Measurements from ENCODE around the gene SEL1L3.

SEL1L3 gene

DNA sequence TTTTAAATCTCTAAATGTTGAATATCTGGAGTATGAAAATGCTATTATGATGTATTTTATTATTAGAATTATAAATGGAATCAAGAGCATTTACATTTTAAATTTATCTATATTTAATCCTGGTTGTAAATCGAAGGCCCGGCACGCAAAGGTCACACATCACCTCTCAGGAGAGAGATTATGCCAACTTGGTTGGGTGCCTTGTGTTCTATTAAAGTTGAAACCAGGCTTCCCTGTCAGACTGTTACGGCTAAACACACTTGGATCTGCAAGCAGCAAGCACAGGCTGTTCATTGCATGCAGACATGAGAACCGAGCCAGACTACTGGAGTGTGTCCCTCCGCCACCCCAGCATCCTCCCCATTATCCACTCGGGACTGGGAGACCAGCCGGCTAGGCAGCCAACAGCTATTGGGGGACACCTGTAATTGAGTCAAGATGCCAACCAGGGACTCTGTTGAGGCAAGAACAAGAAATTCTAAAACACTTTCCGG, 16.4 kb upstream of the SEL1L3 start:
- no peak for DNase-seq (ENCODE audit: low read depth)
- no peak for TF ChIP-seq CTCF (conservative IDR thresholded peaks at IDR 0.05; ENCODE audit: low read depth, low read length)
- H3K4me3 ChIP-seq (ENCODE audit: low read length) = no peak overlapping the region

DNA sequence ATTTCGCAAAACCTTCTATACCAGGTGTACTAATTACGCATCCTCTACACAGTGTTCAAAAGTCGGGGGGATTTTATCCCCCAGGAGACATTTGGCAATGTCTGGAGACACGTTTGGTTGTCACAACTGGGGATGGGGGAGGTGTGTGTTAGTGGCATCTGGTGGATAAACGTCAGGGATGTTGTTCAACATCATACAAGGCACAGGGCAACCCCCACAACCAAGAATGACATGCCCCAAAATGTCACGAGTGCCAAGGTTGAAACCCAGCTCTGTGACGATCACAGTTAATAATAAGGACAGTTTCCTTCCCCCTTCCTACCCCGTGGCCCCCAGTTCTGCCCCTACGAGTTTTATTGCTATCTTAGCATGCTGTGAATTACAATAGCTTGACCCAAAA, 15.9 kb upstream of the SEL1L3 start:
- no peak for TF ChIP-seq CTCF (conservative IDR thresholded peaks at IDR 0.05; ENCODE audit: low read depth, low read length)
- no peak for DNase-seq (ENCODE audit: low read depth)
- H3K4me3 ChIP-seq (ENCODE audit: low read length) = no peak overlapping the region

- no peak overlapping the region for H3K4me3 ChIP-seq (ENCODE audit: low read length)
- DNase-seq (ENCODE audit: low read depth) = no peak
- TF ChIP-seq CTCF (conservative IDR thresholded peaks at IDR 0.05; ENCODE audit: low read depth, low read length) = no peak
These were observed 12.5 kb upstream of the SEL1L3 start for GRCh38 chr4:25875281-25875745.

GRCh38 chr4:25874655-25875054, 11.9 kb upstream of the SEL1L3 start:
- DNase-seq (ENCODE audit: low read depth) = no peak
- TF ChIP-seq CTCF (conservative IDR thresholded peaks at IDR 0.05; ENCODE audit: low read depth, low read length) = no peak
- no peak overlapping the region for H3K4me3 ChIP-seq (ENCODE audit: low read length)

DNA sequence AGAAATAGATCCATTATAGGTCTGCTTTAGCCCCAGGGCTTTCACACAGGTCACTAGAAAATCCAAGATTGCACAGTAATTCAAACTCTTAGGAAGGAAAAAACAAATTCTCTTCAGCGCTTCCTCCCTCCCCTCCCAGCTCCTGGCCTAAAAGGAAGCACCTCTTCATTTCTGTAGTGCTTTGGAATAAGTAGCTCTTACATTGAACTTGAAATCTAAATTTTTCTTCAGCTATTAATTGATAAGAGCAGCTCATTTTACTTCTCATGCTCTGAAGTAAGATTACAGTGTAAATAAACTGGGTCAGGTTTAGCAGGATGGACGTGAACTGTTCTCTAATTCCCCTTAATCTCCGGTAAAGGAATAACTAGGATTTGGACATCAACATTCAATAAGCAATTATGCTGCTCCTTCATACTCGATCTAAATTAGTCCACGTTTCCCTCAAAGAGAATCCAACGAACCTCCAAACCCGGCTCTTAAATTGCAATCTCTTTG, 10.9 kb upstream of the SEL1L3 start:
- DNase-seq (ENCODE audit: low read depth) = no peak
- no peak for TF ChIP-seq CTCF (conservative IDR thresholded peaks at IDR 0.05; ENCODE audit: low read depth, low read length)
- H3K4me3 ChIP-seq (ENCODE audit: low read length) = no peak overlapping the region

DNA sequence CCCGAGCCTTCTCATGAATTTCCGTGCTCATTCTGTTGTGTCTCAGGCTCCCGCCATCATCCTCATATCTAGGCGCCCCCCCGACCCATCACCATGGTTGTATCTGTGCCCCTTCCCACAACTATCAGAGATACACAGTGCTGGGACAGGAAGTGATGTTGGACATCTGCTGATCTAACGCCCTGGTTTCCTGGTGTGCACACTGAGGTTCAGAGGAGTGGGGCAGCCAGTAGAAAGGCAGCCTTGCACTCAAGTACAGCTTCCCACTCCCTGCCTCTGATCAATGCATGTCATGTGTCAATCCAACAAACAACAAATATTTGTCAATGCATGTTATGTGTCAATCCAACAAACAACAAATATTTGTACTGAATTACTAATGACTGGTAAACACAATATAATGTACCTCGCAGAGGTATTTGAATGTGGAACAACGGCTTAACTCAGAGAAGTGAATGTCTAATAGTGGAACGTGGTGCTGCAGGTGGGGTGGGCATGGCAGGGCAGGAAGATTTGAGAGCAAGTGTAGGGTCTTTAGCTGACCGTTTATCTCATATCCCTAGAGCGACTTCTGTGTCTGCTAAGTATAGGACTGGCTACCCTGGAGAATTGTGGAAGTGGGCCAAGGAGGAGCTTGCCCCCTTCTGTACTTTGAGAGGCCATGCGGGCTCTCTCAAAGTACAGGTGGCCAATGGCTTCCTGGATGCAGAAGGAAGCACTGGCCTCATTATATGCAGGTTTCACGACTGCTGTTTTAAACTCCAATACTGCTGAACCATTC, 10.3 kb upstream of the SEL1L3 start:
- DNase-seq (ENCODE audit: low read depth) = no peak
- TF ChIP-seq CTCF (conservative IDR thresholded peaks at IDR 0.05; ENCODE audit: low read depth, low read length) = no peak

GRCh38 chr4:25870081-25870480, 7.3 kb upstream of the SEL1L3 start:
- TF ChIP-seq CTCF (conservative IDR thresholded peaks at IDR 0.05; ENCODE audit: low read depth, low read length) = no peak
- DNase-seq (ENCODE audit: low read depth) = no peak
- no peak overlapping the region for H3K4me3 ChIP-seq (ENCODE audit: low read length)

More for the DNA sequence above, 10.3 kb upstream of the SEL1L3 start:
- H3K4me3 ChIP-seq (ENCODE audit: low read length) = no peak overlapping the region
